Hepatocyte (in vitro differentiated cells): ENCODE results near the gene PSME4. TPM values are rescaled to one million over a fixed set of nuclear protein-coding genes. Genes with fewer than 3 reads are reported as not detected.

ENCODE experiments used
- DNase-seq: peaks from one replicate; pipeline ENCODE4 v3.0.0-alpha.2; 2016; ENCODE audit warnings: low spot score
- H2AFZ ChIP-seq: fragments of 200-600 bp; sonication (generic); 2 replicates; pipeline ENCODE4 v1.6.0; 2016; ENCODE audit warnings: antibody characterized with exemption, mild to moderate bottlenecking
- H3K27ac ChIP-seq: fragments of 200-600 bp; sonication (generic); 2 replicates; pipeline ENCODE4 v1.5.1; 2016; ENCODE audit warnings: mild to moderate bottlenecking
- H3K27me3 ChIP-seq: fragments of 200-600 bp; sonication (generic); 2 replicates; pipeline ENCODE4 v1.6.1; 2016
- H3K36me3 ChIP-seq: fragments of 200-600 bp; sonication (generic); replicated peaks from 2 replicates; pipeline ENCODE4 v1.5.1; 2016; ENCODE audit warnings: low read depth; ENCODE audit not compliant: insufficient read depth
- H3K4me1 ChIP-seq: fragments of 200-600 bp; sonication (generic); 2 replicates; pipeline ENCODE4 v1.5.1; 2016; ENCODE audit warnings: mild to moderate bottlenecking, moderate library complexity; ENCODE audit not compliant: insufficient read depth
- H3K4me2 ChIP-seq: fragments of 200-600 bp; sonication (generic); 2 replicates; pipeline ENCODE4 v1.6.0; 2016
- H3K4me3 ChIP-seq: fragments of 200-600 bp; sonication (generic); 2 replicates; pipeline ENCODE4 v1.5.1; 2016; ENCODE audit warnings: mild to moderate bottlenecking
- H3K79me2 ChIP-seq: fragments of 200-600 bp; sonication (generic); 2 replicates; pipeline ENCODE4 v1.6.0; 2017; ENCODE audit warnings: mild to moderate bottlenecking
- H3K9me2 ChIP-seq: fragments of 200-600 bp; sonication (generic); replicated peaks from 2 replicates; pipeline ENCODE4 v1.6.0; 2017; ENCODE audit warnings: mild to moderate bottlenecking; ENCODE audit not compliant: insufficient read depth
- H3K9me3 ChIP-seq: fragments of 200-600 bp; sonication (generic); 2 replicates; pipeline ENCODE4 v1.5.1; 2016; ENCODE audit warnings: low read depth, mild to moderate bottlenecking
- H4K20me1 ChIP-seq: fragments of 200-600 bp; sonication (generic); 2 replicates; pipeline ENCODE4 v1.6.0; 2016; ENCODE audit warnings: mild to moderate bottlenecking; ENCODE audit not compliant: insufficient read depth, poor library complexity, severe bottlenecking
- CTCF ChIP-seq: fragments of 200-600 bp; sonication (generic); IDR thresholded peaks from 2 replicates; pipeline ENCODE4 v1.5.1; 2016; ENCODE audit warnings: antibody characterized with exemption, mild to moderate bottlenecking; ENCODE audit not compliant: poor library complexity
- EZH2 ChIP-seq: fragments of 200-600 bp; sonication (generic); IDR thresholded peaks from 2 replicates; pipeline ENCODE4 v1.6.1; 2016; ENCODE audit warnings: antibody characterized with exemption, mild to moderate bottlenecking, borderline replicate concordance
- EZH2phosphoT487 ChIP-seq: fragments of 200-600 bp; sonication (generic); IDR thresholded peaks from one replicate; pipeline ENCODE4 v1.6.1; 2018; ENCODE audit warnings: antibody characterized with exemption, mild to moderate bottlenecking, low read depth, moderate library complexity; ENCODE audit not compliant: unreplicated experiment, severe bottlenecking
- WGBS: methylation state at CpG from one replicate; pipeline ENCODE4 v1.1.6; 2016; ENCODE audit warnings: low lambda C conversion rate; ENCODE audit errors: missing lambda C conversion rate; 5-methylcytosine and 5-hydroxymethylcytosine counted together
- polyA plus RNA-seq: library from polyadenylated mRNA; unstranded; fragments of >200 nt; fragmentation: Nextera tagmentation; extraction: Ambion mirVana; gene quantifications from 2 replicates; pipeline ENCODE4 v1.2.1, GENCODE V29; 2016
- total RNA-seq: library from RNA; depleted of rRNA; stranded (reverse); fragments of >200 nt; gene quantifications from 2 replicates; pipeline ENCODE4 v1.2.3, GENCODE V29; 2014

The PSME4 gene
- total and polyA plus RNA-seq, 2 experiments from 2014 or later: 12.7 to 53.1 TPM

GRCh38 chr2:53881360-53881759 is 89.4 kb downstream of the PSME4 start:
- H3K27me3 ChIP-seq: no peaks in the 10 kb centered on the region
- H3K27ac ChIP-seq: no peak overlapping the region
- no peaks in the 10 kb centered on the region for H3K79me2 ChIP-seq
- H3K9me3 ChIP-seq: no peaks in the 10 kb centered on the region
- TF ChIP-seq CTCF (no peak), EZH2 (no peak), EZH2phosphoT487 (no peak)
- H2AFZ ChIP-seq: no peak overlapping the region
- no peaks in the 10 kb centered on the region for H4K20me1 ChIP-seq
- peaks cover 8% of the 10 kb centered on the region for H3K36me3 ChIP-seq
- H3K4me1 ChIP-seq: no peaks in the 10 kb centered on the region
- WGBS: 96% methylated on average over 2 of the region's 2 CpGs
- no peak overlapping the region for H3K4me3 ChIP-seq
- DNase-seq: no peak
- no peaks in the 10 kb centered on the region for H3K9me2 ChIP-seq
- H3K4me2 ChIP-seq: no peak overlapping the region

GRCh38 chr2:53880756-53881155 is 90.0 kb downstream of the PSME4 start:
- DNase-seq: no peak

GRCh38 chr2:53877556-53877955 is 93.2 kb downstream of the PSME4 start:
- H3K27me3 ChIP-seq: no peaks in the 10 kb centered on the region
- H3K36me3 ChIP-seq: peaks cover 8% of the 10 kb centered on the region
- no peak overlapping the region for H2AFZ ChIP-seq
- whole genome bisulfite sequencing: 95% methylated on average over 2 of the region's 2 CpGs
- no peak overlapping the region for H3K27ac ChIP-seq
- H3K79me2 ChIP-seq: no peaks in the 10 kb centered on the region
- H3K4me2 ChIP-seq: no peak overlapping the region
- no peak for DNase-seq
- H3K9me2 ChIP-seq: no peaks in the 10 kb centered on the region
- no peaks in the 10 kb centered on the region for H3K9me3 ChIP-seq
- no peaks in the 10 kb centered on the region for H3K4me1 ChIP-seq
- TF ChIP-seq CTCF (no peak), EZH2 (no peak), EZH2phosphoT487 (no peak)
- no peaks in the 10 kb centered on the region for H4K20me1 ChIP-seq
- H3K4me3 ChIP-seq: no peak overlapping the region

More at GRCh38 chr2:53880756-53881155, 90.0 kb downstream of the PSME4 start:
- Histone ChIP-seq H3K79me2 (no peaks in the 10 kb centered on the region), H3K9me3 (no peaks in the 10 kb centered on the region), H2AFZ (no peak overlapping the region), H3K4me1 (no peaks in the 10 kb centered on the region), H3K4me2 (no peak overlapping the region), H3K27me3 (no peaks in the 10 kb centered on the region), H3K4me3 (no peak overlapping the region), H4K20me1 (no peaks in the 10 kb centered on the region), H3K36me3 (peaks cover 8% of the 10 kb centered on the region), H3K9me2 (no peaks in the 10 kb centered on the region), H3K27ac (no peak overlapping the region)
- TF ChIP-seq CTCF (no peak), EZH2phosphoT487 (no peak), EZH2 (no peak)
- WGBS: 96% methylated on average over 3 of the region's 3 CpGs

- WGBS: 38% methylated on average over 1 of the region's 1 CpG
- no peaks in the 10 kb centered on the region for H4K20me1 ChIP-seq
- H3K36me3 ChIP-seq: peaks cover 8% of the 10 kb centered on the region
These were observed 93.7 kb downstream of the PSME4 start for GRCh38 chr2:53877112-53877511.

More at GRCh38 chr2:53877112-53877511, 93.7 kb downstream of the PSME4 start:
- H3K4me3 ChIP-seq: no peak overlapping the region
- H3K27me3 ChIP-seq: no peaks in the 10 kb centered on the region
- H3K9me3 ChIP-seq: no peaks in the 10 kb centered on the region
- no peak for TF ChIP-seq EZH2
- TF ChIP-seq CTCF: no peak
- no peak for TF ChIP-seq EZH2phosphoT487
- H3K9me2 ChIP-seq: no peaks in the 10 kb centered on the region
- no peak for DNase-seq
- H3K79me2 ChIP-seq: no peaks in the 10 kb centered on the region
- no peak overlapping the region for H3K27ac ChIP-seq
- H2AFZ ChIP-seq: no peak overlapping the region
- no peaks in the 10 kb centered on the region for H3K4me1 ChIP-seq
- no peak overlapping the region for H3K4me2 ChIP-seq
